ENCODE results near the gene POLR1B.
"Not testable (repeated sequence)": the region's sequence is repeated elsewhere in the genome, so short reads cannot be mapped to it uniquely, and the experiment has no call there.

The POLR1B gene

GRCh38 chr2:112601754-112602153 is 59.5 kb downstream of the POLR1B start:
- no peak for DNase-seq (ENCODE audit: low read depth)

- no peak for DNase-seq (ENCODE audit: low read depth)
Measured at GRCh38 chr2:112602917-112603316, 60.7 kb downstream of the POLR1B start.

DNA sequence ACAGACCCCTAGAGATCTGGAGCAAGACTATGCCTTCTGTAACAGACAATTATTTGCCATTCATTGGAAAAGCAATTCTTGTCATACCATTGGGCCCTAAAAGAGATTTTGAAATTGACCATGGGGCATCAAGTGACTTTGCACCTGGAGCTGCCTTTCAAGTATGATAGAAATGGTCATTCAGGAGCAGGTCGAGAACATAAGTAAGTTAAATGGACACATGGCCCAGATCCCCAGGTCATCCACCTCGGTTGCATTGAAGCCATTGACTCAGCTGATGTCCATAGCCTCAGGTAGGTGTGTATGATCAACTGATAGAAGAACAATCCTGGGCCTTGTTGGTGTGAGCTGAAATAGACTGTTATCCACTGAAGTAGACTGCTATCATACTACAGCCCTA is 61.5 kb downstream of the POLR1B start:
- DNase-seq (ENCODE audit: low read depth): no peak

GRCh38 chr2:112604952-112605351 is 62.7 kb downstream of the POLR1B start:
- DNase-seq (ENCODE audit: low read depth): no peak

DNA sequence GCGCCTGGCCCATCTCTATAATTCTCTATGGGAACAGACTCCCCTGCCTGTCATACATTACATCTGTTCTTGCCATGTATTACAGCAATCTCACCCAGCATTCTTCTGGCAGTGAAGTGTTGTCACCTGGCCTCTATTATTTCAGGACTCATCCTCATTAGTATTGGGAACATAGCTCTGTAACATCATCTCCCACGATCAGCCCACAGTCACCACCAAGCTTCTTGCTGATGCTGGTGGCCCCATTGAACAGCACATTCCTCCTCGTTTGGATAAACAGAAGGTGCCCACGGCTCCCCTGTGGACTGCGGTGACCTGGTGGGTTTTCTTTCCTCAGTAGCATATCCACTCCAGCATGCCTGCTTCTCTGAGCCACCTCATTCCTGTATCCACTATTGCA is 63.7 kb downstream of the POLR1B start:
- no peak for DNase-seq (ENCODE audit: low read depth)

GRCh38 chr2:112606547-112606946 is 64.3 kb downstream of the POLR1B start:
- no peak for DNase-seq (ENCODE audit: low read depth)

DNA sequence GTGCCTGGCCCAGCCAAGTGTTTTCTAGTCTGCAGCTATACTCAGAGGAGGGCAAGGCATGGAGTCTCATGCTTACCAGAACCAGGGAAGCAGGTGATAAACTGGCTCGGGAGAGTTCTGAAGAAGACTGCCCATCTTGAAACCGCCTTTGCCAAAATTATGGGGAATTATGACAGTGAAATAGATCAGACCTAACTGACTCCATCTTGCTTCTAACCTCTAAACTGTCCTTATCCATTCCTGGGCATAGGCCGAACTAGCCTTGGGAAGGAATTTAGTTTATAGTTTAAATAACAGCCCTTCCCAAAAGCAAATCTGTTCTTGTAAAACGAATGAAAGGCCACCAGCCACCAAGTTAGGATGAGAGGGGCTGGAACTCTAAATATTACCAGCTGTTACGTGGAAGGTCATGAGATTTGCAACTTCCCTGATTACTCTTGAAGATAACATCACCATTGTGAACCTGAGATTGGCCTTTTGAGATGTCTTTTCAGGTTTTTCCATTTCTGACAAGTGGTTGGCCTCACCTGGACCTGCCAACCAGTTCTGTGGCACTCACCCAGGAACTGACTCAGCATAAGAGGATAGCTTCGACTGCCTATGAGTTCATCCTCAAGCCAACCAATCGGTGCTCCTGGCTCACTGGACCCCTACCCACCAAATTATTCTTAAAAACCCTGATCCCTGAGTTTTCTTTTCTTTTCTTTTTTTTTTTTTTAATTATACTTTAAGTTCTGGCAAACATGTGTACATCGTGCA is 65.6 kb downstream of the POLR1B start:
- no peak for DNase-seq (ENCODE audit: low read depth)

GRCh38 chr2:112609320-112609719 is 67.1 kb downstream of the POLR1B start:
- DNase-seq (ENCODE audit: low read depth): not testable (repeated sequence)

- DNase-seq (ENCODE audit: low read depth): not testable (repeated sequence)
Measured at GRCh38 chr2:112612283-112612682, 70.0 kb downstream of the POLR1B start.

DNA sequence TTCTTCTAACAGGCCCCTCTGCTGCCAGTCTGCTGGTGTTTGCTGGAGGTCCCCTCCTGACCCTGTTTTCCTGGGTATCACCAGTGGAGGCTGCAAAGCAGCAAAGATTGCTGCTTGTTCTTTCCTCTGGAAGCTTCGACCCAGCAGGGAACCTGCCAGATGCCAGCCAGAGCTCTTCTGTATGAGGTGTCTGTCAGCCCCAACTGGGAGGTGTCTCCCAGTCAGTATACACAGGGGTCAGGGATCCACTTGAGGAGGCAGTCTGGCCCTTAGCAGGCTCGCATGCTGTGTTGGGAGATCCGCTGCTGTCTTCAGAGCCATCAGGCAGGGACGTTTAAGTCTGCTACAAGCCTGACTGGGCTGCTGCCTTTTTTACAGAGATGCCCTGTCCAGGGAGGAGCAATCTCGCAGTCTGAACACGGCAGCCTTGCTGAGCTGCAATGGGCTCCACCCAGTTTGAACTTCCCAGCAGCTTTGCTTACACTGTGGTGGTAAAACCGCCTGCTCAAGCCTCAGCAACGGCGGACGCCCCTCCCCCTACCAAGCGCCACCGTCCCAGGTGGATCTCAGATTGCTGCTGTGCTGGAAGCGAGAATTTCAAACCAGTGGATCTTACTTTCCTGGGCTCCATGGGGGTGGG is 72.1 kb downstream of the POLR1B start:
- no peak for DNase-seq (ENCODE audit: low read depth)

DNA sequence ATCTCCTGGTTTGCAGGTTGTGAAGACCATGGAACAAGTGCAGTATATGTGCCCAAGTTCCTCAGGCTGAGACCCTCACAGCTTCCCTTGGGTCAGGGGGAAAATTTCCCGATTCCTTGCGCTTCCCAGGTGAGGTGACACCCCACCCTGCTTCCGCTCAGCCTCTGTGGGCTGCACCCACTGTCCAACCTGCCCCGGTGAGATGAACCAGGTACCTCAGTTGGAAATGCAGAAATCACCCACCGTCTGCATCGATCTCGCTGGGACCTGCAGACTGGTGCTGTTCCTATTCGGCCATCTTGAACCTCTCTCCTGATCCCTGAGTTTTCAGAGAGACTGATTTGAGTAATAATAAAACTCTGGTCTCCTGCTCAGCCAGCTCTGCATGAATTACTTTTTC is 72.8 kb downstream of the POLR1B start:
- no peak for DNase-seq (ENCODE audit: low read depth)

DNA sequence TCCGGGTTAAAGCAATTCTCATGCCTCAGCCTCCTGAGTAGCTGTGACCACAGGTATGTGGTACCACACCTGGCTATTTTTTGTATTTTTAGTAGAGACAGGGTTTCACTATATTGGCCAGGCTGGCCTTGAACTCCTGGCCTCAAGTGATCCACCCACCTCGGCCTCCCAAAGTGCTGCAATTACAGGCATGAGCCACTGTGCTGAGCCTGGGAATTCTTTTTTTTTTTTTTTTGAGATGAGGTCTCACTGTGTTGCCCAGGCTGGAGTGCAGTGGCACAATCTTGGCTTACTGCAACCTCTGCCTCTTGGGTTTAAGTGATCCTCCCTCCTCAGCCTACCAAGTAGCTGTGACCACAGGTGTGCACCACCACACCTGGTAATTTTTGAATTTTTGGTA is 73.5 kb downstream of the POLR1B start:
- DNase-seq (ENCODE audit: low read depth): not testable (repeated sequence)

- no peak for DNase-seq (ENCODE audit: low read depth)
Measured at GRCh38 chr2:112618383-112618782, 76.1 kb downstream of the POLR1B start.

DNA sequence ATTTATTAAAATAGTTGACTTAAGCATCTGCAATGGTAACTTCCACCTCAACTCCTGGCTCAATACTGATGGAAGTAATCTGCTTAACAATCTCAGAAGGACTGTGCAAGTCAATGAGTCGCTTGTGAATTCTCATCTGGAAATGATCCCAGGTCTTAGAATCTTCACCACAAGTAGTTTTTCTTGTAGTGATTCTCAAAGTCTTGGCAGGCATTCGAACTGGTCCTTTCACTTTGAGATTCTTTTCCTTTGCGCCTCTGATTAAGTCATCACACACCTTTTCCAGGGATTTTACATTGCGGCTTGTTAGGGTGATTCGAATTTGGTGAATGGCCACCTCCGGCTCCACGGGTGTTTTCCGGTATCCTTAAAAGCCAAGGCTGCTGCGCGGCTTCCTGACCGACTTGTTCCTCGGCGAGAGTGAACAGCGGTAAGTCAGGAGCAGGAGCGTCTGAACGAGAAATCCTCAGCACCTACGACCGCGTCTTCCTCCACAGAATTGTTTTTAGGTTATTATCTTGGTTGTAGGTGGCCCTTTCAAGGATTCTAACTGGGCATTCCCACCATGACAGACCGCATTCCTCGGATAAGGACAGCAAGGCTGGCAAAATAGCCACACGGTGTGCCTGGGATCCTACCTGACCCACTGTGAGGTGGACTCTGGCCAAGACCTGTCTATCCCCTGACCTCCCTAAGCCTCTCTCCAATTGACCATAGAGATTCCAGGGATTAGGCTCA is 79.7 kb downstream of the POLR1B start:
- no peak for DNase-seq (ENCODE audit: low read depth)

GRCh38 chr2:112622528-112622849 is 80.2 kb downstream of the POLR1B start:
- DNase-seq (ENCODE audit: low read depth): peak; percentile 84

- DNase-seq (ENCODE audit: low read depth): no peak
Measured at GRCh38 chr2:112623913-112624777, 81.9 kb downstream of the POLR1B start.

DNA sequence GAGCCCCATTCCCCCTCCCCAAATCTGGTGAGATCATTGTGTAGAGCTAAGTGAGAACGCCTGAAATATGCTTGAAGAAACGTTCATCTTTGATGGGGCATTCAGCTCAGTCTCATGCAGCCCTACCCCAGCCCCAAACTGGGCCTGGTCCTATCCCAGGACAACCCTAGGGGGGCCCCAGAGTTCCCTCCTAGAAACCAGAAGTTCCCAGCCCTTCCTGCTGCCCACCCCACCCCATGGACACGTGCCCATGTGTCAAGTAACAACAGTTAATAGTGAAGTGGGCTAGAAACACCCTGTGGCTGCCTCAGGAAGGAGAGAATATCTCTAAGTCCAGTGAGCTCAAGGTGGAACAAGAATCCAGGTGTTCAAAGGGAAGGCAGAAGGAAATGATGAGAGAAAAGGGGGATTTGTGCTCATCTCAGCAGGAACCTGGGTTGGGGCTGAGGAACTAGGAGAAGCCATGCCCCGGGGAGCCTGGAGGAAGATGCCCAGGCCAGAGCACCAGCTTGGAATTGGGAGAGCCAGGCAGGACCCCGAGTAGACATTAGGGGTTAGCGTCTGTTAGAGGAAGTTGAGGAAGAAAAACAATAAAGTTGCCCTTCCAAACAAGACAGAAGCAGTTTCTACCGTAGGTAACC is 83.3 kb downstream of the POLR1B start:
- no peak for DNase-seq (ENCODE audit: low read depth)

DNA sequence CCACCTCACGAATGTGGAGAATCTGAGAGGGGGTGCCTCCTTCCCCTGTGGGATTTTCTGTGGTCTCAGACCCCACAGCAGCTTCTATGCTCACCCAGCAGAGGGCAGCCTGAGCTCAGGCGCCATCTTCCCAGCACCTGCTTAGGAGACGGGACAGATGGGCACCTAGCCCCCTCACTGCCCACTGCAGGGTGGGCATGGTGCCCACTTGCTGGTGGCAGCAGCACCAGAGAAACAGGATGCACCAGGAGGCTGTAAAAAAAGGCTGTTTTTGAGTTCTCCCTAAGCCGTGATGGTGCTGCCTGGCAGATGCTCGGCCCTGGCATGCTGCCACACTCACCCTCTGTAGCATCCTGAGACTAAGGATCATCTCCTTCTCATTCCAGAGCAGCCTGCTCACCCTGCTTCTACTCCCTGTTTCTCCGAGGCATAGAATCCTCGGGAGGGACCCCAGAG is 84.4 kb downstream of the POLR1B start:
- no peak for DNase-seq (ENCODE audit: low read depth)
